Colonic mucosa (tissue), 4 donors: ENCODE data around the gene YTHDF1. TPM values are rescaled to one million over a fixed set of nuclear protein-coding genes. Genes with fewer than 3 reads are reported as not detected.

Experiments used
- DNase-seq: peaks from one replicate; pipeline ENCODE4 v3.0.0-alpha.2; 2020
- H3K27ac ChIP-seq: fragments of 200-600 bp; one replicate; pipeline ENCODE4 v1.8.0; 2021
- H3K27me3 ChIP-seq: fragments of 200-600 bp; one replicate; pipeline ENCODE4 v1.8.0; 2021
- H3K36me3 ChIP-seq: fragments of 200-600 bp; one replicate; pipeline ENCODE4 v1.8.0; 2021
- H3K4me1 ChIP-seq: fragments of 200-600 bp; one replicate; pipeline ENCODE4 v1.8.0; 2021; ENCODE audit warnings: mild to moderate bottlenecking
- H3K4me3 ChIP-seq: fragments of 200-600 bp; one replicate; pipeline ENCODE4 v1.8.0; 2021
- H3K9ac ChIP-seq, 2 donors: one replicate each; pipeline ENCODE4 v1.7.0; 2013; ENCODE audit warnings: control low read depth in 2 of 2, low read depth in 2 of 2, low read length in 2 of 2
- H3K9me3 ChIP-seq: fragments of 200-600 bp; one replicate; pipeline ENCODE4 v1.8.0; 2021
- intact Hi-C: fragments of 100-400 bp; cut with DNase I; formaldehyde crosslinking; loops from one replicate; pipeline ENCODE4 v1.14.1; 2022
- total RNA-seq, 2 donors: library from RNA; stranded (reverse); fragmentation: NEBNext Ultra II Directional in 1 of 2; extraction: Animal tissue kit (Norgen Biotek cat#: 25700) in 1 of 2; gene quantifications; one replicate each; pipeline ENCODE4 v1.2.1, GENCODE V29; 2021
- TF ChIP-seq, protein P1 (sequence below): fragments of 200-600 bp; IDR thresholded peaks from one replicate; pipeline ENCODE4 v1.8.0; 2022; ENCODE audit warnings: antibody characterized with exemption, mild to moderate bottlenecking
- donor health status: healthy.
- donor health status: DM: no; HTN: no; CAD: no.
- donor health status: DM: no; HTN: no; CAD: no.

YTHDF1 gene
- total RNA-seq, 2 donors from 2014 or later, result 35.4 to 38.7 TPM

DNA sequence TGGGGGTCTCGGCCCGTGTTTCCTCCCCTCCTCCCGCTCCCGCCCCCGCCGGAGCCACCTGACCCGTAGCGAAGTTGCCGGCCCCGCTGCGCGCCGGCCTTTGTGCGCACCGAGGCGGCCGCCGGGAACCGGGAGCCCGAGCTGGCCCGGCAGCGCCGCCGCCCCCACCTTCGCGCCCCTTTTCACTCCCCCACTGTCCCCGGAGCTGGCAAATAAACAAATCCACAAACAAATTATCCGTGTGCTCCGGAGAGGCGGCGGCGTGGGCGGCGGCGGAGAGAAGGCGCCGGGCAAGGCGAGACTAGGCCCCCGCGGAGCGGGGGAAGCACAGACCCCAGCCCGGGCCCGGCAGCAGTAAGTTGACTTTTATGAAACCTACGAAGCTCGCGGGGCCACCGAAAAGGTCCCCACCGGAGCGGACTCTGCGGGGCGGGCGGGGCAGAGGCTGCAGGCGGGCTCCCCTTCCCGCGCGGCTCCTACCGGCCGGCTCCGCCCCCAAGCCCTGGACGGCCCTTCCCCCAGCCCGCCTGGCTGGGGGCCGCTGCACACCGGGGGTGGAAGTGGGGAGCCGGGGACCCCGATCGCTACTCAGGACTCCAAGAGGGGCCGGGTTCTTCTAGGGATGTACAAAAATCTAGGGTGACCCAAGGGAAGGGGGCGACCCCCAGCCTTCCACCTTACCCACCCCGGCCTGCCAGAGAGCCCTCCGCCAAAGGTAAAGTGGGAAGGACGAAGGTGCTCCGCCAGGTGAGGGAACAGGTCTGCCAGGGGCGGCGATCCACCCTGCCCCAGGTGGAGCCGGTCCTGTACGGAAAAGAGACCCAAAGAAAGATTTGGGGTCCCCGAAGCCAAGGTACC is 40.7 kb downstream of the YTHDF1 start:
- intact Hi-C loops, result no loop called here
- Histone ChIP-seq H3K27ac (no peak overlapping the region), H3K36me3 (no peaks in the 10 kb centered on the region), H3K9ac (no peak overlapping the region), H3K4me1 (peaks cover 9% of the 10 kb centered on the region), H3K4me3 (no peak overlapping the region), H3K9me3 (no peaks in the 10 kb centered on the region), H3K27me3 (peaks cover 62% of the 10 kb centered on the region)
- TF ChIP-seq, protein P1, sequence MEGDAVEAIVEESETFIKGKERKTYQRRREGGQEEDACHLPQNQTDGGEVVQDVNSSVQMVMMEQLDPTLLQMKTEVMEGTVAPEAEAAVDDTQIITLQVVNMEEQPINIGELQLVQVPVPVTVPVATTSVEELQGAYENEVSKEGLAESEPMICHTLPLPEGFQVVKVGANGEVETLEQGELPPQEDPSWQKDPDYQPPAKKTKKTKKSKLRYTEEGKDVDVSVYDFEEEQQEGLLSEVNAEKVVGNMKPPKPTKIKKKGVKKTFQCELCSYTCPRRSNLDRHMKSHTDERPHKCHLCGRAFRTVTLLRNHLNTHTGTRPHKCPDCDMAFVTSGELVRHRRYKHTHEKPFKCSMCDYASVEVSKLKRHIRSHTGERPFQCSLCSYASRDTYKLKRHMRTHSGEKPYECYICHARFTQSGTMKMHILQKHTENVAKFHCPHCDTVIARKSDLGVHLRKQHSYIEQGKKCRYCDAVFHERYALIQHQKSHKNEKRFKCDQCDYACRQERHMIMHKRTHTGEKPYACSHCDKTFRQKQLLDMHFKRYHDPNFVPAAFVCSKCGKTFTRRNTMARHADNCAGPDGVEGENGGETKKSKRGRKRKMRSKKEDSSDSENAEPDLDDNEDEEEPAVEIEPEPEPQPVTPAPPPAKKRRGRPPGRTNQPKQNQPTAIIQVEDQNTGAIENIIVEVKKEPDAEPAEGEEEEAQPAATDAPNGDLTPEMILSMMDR, result no peak
- no peak for DNase-seq

DNA sequence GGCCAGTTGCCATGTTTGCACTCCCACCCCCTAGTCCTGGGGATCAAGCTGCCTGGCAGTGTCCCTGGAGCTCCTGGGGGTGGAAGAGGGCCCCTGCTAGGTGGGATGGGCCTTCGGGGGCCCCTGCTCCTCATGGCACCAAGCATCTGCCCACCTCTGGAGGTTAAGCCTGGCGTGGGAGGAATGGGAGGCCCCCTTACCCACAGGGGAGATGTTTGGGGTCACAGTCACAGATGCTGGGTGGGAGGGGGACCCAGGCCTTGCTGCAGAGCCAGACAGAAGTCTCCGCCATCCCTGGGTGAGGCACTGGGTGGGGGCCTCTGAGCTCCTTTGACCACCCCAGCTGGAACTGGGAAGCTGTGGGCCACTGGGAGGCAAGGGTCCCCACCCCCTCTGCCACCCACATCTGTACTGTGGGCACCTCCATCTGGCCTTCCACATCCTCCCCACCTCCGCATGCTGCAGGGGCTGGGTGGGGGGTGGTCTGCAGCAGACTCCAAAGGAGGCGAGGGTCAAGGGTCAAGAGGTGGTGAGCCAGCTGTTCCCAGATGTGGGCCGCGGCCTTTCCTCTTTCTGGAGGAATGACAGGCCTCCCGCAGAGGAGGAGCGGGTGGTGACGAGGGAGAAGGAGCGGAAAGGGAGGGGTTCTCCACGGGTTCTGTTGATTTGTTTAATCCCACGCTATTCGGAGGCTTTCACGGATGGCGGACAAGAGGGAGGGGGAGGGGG is 41.5 kb downstream of the YTHDF1 start:
- TF ChIP-seq, protein P1, result no peak
- no peak for DNase-seq
- H3K4me1 ChIP-seq, result peaks cover 9% of the 10 kb centered on the region
- intact Hi-C loops, result no loop called here
- H3K36me3 ChIP-seq, result no peaks in the 10 kb centered on the region
- no peak overlapping the region for H3K9ac ChIP-seq
- H3K27ac ChIP-seq, result no peak overlapping the region
- H3K4me3 ChIP-seq, result no peak overlapping the region
- peaks cover 54% of the 10 kb centered on the region for H3K27me3 ChIP-seq
- H3K9me3 ChIP-seq, result no peaks in the 10 kb centered on the region

DNA sequence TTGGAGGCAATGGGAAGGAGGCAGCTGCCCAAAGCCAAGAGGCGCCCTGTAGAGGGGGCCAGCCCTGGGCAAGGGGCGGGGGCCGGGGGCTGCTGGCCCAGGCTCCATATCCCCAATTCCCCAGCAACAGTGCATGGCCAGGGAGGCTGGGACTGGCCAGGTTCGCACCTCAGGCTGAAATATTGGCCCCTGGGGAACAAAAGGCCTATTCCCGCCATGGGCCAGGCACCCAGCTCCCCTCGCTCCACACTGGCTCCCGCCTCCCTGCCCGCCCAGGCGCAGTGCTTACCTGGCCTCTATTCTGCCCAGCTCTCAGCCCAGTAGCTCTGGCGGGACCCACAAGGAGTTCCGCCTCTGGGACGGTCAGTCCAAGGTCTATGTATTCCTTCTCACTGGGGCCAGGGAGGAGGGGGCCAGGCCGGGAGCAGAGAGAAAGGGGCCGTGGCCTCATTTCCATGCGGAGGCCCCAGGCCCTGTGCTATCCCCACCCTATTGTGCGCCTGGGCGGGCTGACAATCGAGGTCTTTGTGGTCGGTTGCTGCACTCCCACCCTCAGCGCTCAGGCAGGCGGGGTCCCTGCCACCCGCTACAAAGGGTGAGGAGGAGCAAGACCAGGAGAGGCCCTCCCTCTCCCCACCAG is 42.3 kb downstream of the YTHDF1 start:
- H3K27ac ChIP-seq, result no peak overlapping the region
- intact Hi-C loops, result no loop called here
- no peak for DNase-seq
- H3K27me3 ChIP-seq, result peaks cover 47% of the 10 kb centered on the region
- no peak overlapping the region for H3K4me3 ChIP-seq
- no peak overlapping the region for H3K9ac ChIP-seq
- TF ChIP-seq, protein P1, result no peak
- H3K4me1 ChIP-seq, result peaks cover 6% of the 10 kb centered on the region
- no peaks in the 10 kb centered on the region for H3K9me3 ChIP-seq
- no peaks in the 10 kb centered on the region for H3K36me3 ChIP-seq

DNA sequence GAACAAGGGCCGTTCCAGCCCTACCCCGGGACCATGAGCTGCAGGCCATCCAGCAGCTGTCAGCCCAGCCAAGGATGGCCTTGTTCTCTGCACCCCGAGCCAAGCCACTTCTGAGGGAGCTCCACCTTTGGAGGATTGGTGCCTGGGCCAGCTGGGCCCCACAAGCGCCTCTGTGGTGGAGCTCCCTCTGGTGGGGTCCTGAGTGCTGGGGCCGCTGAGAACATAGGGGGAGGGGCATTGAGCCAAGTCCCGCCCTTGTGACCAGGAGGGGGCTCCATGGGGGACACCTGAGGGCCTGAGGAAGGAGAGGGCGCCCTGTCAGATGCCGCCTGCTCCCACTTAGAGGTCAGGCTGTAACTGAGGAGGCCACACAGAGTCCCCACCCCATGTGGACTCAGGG is 43.2 kb downstream of the YTHDF1 start:
- no peak overlapping the region for H3K4me3 ChIP-seq
- intact Hi-C loops, result no loop called here
- H3K27ac ChIP-seq, result no peak overlapping the region
- H3K9me3 ChIP-seq, result no peaks in the 10 kb centered on the region
- no peaks in the 10 kb centered on the region for H3K36me3 ChIP-seq
- no peak for DNase-seq
- peaks cover 39% of the 10 kb centered on the region for H3K27me3 ChIP-seq
- TF ChIP-seq, protein P1, result no peak
- no peaks in the 10 kb centered on the region for H3K4me1 ChIP-seq
- H3K9ac ChIP-seq, result no peak overlapping the region

DNA sequence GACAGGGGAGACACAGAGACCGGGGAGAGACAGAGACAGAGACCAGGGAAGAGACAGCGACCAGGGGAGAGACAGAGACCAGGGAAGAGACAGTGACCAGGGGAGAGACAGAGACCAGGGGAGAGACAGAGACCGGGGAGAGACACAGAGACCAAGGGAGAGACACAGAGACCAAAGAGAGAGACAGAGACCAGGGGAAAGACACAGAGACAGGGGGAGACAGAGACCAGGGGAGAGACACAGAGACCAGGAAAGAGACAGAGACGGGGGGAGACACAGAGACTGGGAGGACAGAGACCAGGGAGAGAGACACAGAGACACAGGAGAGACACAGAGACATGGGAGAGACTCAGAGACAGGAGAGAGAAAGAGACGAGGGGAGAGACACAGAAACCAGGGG is 43.9 kb downstream of the YTHDF1 start:
- no peak for DNase-seq
- Histone ChIP-seq H3K27ac (no peak overlapping the region), H3K9ac (no peak overlapping the region), H3K9me3 (no peaks in the 10 kb centered on the region), H3K36me3 (no peaks in the 10 kb centered on the region), H3K27me3 (peaks cover 32% of the 10 kb centered on the region), H3K4me1 (no peaks in the 10 kb centered on the region), H3K4me3 (no peak overlapping the region)
- intact Hi-C loops, result no loop called here
- TF ChIP-seq, protein P1, result no peak
